Measurements from ENCODE around the gene IMMP2L. TPM values are rescaled to one million over a fixed set of nuclear protein-coding genes. Genes with fewer than 3 reads are reported as not detected.

IMMP2L gene
- total and polyA plus RNA-seq, 2 of the 4 experiments (the other 2 are of a cell fraction), result 5.8 to 9.3 TPM

- ChIA-PET POLR2A (ENCODE audit: unreplicated experiment) (no interaction called here), CTCF (no interaction called here)
- no peaks in the 10 kb centered on the region for H4K20me1 ChIP-seq (ENCODE audit: insufficient read depth, low read length)
- no peak overlapping the region for H3K14ac ChIP-seq (replicated peaks; ENCODE audit: low read depth, low read length)
- no peak for DNase-seq
- no peak overlapping the region for H2AK9ac ChIP-seq (replicated peaks; ENCODE audit: low read depth, low read length, poor library complexity)
- H3K9me1 ChIP-seq (ENCODE audit: insufficient read depth, low read length), result no peaks in the 10 kb centered on the region
- H2BK15ac ChIP-seq (ENCODE audit: low read depth, low read length), result no peak overlapping the region
- H3K4ac ChIP-seq (ENCODE audit: low read depth, low read length), result no peak overlapping the region
- H3K27ac ChIP-seq (ENCODE audit: insufficient read depth, low read length), result no peak overlapping the region
- H3K9ac ChIP-seq (ENCODE audit: low read depth, low read length), result no peak overlapping the region
- no peaks in the 10 kb centered on the region for H3K4me1 ChIP-seq (ENCODE audit: control insufficient read depth, insufficient read depth, low read length)
- H2AK5ac ChIP-seq (ENCODE audit: low read depth, low read length), result no peak overlapping the region
- H4K91ac ChIP-seq (ENCODE audit: insufficient read depth, low read depth, low read length), result no peak overlapping the region
- in situ Hi-C loops (cut with MboI; ENCODE audit: low sequenced_read_pairs) (no loop called here), dilution Hi-C loops (cut with HindIII; ENCODE audit: low sequenced_read_pairs, unreplicated experiment) (no loop called here), intact Hi-C loops (cut with micrococcal nuclease) (no loop called here)
- H3K9me3 ChIP-seq (ENCODE audit: control insufficient read depth, insufficient read depth, low read length), result no peaks in the 10 kb centered on the region
- H3K4me3 ChIP-seq (ENCODE audit: insufficient read depth, low read depth, low read length), result no peak overlapping the region
- BruUV-seq (replicated peaks), result no TSS peak
- H2BK20ac ChIP-seq (ENCODE audit: low read depth, low read length), result no peak overlapping the region
- no CpG with 5 or more reads among the region's 3 CpGs for WGBS, 2 experiments (ENCODE audit: extremely low coverage in 2 of 2, insufficient read length in 1 of 2)
- no peaks in the 10 kb centered on the region for H3K36me3 ChIP-seq (ENCODE audit: control insufficient read depth, insufficient read depth, low read length)
- H3K4me2 ChIP-seq (ENCODE audit: low read depth, low read length), result no peak overlapping the region
- ATAC-seq (ENCODE audit: low read depth), result no peak
- H3K56ac ChIP-seq (ENCODE audit: extremely low read depth, insufficient read depth, low read length), result no peak overlapping the region
- H2BK120ac ChIP-seq (ENCODE audit: low read depth, low read length), result no peak overlapping the region
- H2BK5ac ChIP-seq (ENCODE audit: low read depth, low read length, poor library complexity, severe bottlenecking), result no peak overlapping the region
- H3K23ac ChIP-seq (ENCODE audit: low read depth, low read length), result no peak overlapping the region
- no peak overlapping the region for H3K18ac ChIP-seq (ENCODE audit: low read depth, low read length)
- no peak overlapping the region for H2AFZ ChIP-seq (replicated peaks; ENCODE audit: low read length, poor library complexity)
- no peak overlapping the region for H4K8ac ChIP-seq (ENCODE audit: low read depth in 2 of 2, low read length in 2 of 2)
- H3K79me1 ChIP-seq (ENCODE audit: low read depth in 1 of 2, low read length in 2 of 2), result no peaks in the 10 kb centered on the region
- TF ChIP-seq MXI1 (IDR thresholded peaks at IDR 0.05; ENCODE audit: borderline replicate concordance, low read depth, low read length) (no peak), RFX5 (IDR thresholded peaks at IDR 0.05; ENCODE audit: low read depth, low read length) (no peak), FOS (IDR thresholded peaks at IDR 0.05; ENCODE audit: low read depth, low read length) (no peak), MAFK (IDR thresholded peaks at IDR 0.05; ENCODE audit: low read depth, low read length) (no peak), MAZ (IDR thresholded peaks at IDR 0.05; ENCODE audit: borderline replicate concordance, low read depth, low read length) (no peak), USF2 (IDR thresholded peaks at IDR 0.05; ENCODE audit: low read depth, low read length) (no peak), SMC3 (IDR thresholded peaks at IDR 0.05; ENCODE audit: low read depth, low read length) (no peak), RAD21 (IDR thresholded peaks at IDR 0.05; ENCODE audit: low read length) (no peak), RCOR1 (IDR thresholded peaks at IDR 0.05; ENCODE audit: insufficient replicate concordance, low read length) (no peak), CEBPB (IDR thresholded peaks at IDR 0.05; ENCODE audit: low read depth, low read length) (no peak), BHLHE40 (IDR thresholded peaks at IDR 0.05; ENCODE audit: low read depth, low read length) (no peak), NFE2L2 (IDR thresholded peaks at IDR 0.05; ENCODE audit: low read depth, low read length) (no peak), POLR2A (IDR thresholded peaks at IDR 0.05; ENCODE audit: low read depth, low read length) (no peak), CHD1 (IDR thresholded peaks at IDR 0.05; ENCODE audit: low read depth, low read length) (no peak)
- TF ChIP-seq, protein P1, sequence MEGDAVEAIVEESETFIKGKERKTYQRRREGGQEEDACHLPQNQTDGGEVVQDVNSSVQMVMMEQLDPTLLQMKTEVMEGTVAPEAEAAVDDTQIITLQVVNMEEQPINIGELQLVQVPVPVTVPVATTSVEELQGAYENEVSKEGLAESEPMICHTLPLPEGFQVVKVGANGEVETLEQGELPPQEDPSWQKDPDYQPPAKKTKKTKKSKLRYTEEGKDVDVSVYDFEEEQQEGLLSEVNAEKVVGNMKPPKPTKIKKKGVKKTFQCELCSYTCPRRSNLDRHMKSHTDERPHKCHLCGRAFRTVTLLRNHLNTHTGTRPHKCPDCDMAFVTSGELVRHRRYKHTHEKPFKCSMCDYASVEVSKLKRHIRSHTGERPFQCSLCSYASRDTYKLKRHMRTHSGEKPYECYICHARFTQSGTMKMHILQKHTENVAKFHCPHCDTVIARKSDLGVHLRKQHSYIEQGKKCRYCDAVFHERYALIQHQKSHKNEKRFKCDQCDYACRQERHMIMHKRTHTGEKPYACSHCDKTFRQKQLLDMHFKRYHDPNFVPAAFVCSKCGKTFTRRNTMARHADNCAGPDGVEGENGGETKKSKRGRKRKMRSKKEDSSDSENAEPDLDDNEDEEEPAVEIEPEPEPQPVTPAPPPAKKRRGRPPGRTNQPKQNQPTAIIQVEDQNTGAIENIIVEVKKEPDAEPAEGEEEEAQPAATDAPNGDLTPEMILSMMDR (conservative IDR thresholded peaks at IDR 0.05; ENCODE audit: low read depth, low read length), result no peak
- TF ChIP-seq, protein P2, sequence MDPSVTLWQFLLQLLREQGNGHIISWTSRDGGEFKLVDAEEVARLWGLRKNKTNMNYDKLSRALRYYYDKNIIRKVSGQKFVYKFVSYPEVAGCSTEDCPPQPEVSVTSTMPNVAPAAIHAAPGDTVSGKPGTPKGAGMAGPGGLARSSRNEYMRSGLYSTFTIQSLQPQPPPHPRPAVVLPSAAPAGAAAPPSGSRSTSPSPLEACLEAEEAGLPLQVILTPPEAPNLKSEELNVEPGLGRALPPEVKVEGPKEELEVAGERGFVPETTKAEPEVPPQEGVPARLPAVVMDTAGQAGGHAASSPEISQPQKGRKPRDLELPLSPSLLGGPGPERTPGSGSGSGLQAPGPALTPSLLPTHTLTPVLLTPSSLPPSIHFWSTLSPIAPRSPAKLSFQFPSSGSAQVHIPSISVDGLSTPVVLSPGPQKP (IDR thresholded peaks at IDR 0.05; ENCODE audit: borderline replicate concordance, low read depth, low read length), result no peak
- H3K27me3 ChIP-seq (ENCODE audit: control insufficient read depth, insufficient read depth, low read length), result no peaks in the 10 kb centered on the region
- H4K5ac ChIP-seq (ENCODE audit: low read depth, low read length), result no peak overlapping the region
Measured at GRCh38 chr7:110771717-110772116, 790.6 kb downstream of the IMMP2L start.
